ENCODE measurements around the gene HYAL4. TPM values are rescaled to one million over a fixed set of nuclear protein-coding genes. Genes with fewer than 3 reads are reported as not detected.

The HYAL4 gene
- total RNA-seq, 2 donors from 2014 or later = not detected

DNA sequence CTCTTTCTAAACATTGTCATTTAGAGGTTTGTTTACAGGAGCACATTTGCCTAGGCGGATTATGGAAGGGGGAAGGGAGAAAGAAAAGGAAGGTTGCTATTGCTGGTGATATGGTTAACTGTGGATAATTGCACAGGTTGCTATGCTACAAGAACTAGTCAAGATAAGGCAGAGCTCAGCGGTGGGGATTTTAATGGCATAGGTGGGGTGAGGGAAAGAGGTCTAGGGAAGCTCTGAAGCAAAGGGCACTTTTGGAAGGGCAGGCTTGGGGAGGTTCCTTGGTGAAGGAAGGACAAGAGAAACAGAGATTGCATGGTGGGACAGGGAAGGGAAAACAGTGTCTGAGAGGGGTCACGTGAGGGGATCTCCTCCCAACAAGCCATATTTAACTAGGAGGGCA, 19.5 kb downstream of the HYAL4 start:
- H3K4me1 ChIP-seq = peaks cover 13% of the 10 kb centered on the region
- TF ChIP-seq POLR2A (IDR thresholded peaks at IDR 0.05) = no peak
- TF ChIP-seq CTCF (IDR thresholded peaks at IDR 0.05) = no peak
- H3K9me3 ChIP-seq = no peaks in the 10 kb centered on the region
- H3K27ac ChIP-seq = no peak overlapping the region
- H3K36me3 ChIP-seq (replicated peaks in 1 of 2; ENCODE audit: insufficient read depth in 1 of 2, low read depth in 2 of 2) = no peaks in the 10 kb centered on the region
- no peak for DNase-seq
- intact Hi-C loops (cut with DNase I) = loop anchor here (10.0 kb wide), 2 partner anchors 70 to 190 kb away; no protein-coding TSS in a partner anchor
- WGBS, 2 donors = 54 to 55% methylated on average over 3 of the region's 3 CpGs
- no peaks in the 10 kb centered on the region for H3K27me3 ChIP-seq
- ATAC-seq = peak; percentile 42
- no peak overlapping the region for H3K4me3 ChIP-seq

DNA sequence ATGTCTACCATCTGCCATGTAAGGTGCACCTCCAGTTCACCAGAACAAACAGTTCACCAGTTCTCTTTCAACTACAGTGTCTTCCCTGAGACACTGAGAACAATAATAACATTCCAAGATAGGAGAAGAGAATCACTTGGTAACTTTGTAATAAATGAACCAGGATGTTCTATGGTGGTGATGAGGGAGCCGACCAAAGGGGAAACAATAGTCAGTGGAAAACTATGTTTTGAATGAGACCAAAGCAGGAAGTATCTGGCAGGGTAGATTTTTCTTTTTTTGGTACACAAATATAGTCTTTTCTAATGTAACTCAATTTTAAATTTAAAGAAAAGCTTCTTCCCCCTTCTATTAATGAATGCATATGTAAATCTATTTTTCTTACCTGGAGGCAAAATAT, 20.0 kb downstream of the HYAL4 start:
- WGBS, 2 donors = 85 to 95% methylated on average over 1 of the region's 1 CpG

GRCh38 chr7:123865517-123866117, 20.6 kb downstream of the HYAL4 start:
- intact Hi-C loops (cut with DNase I) = loop anchor here (10.0 kb wide), 2 partner anchors 71 to 191 kb away; no protein-coding TSS in a partner anchor
- 11 to 16% methylated on average over 3 of the region's 3 CpGs for WGBS, 2 donors

More for the DNA sequence above, 20.0 kb downstream of the HYAL4 start:
- H3K27me3 ChIP-seq = no peaks in the 10 kb centered on the region
- DNase-seq (no peak), ATAC-seq (no peak)
- H3K4me1 ChIP-seq = peaks cover 13% of the 10 kb centered on the region
- no peaks in the 10 kb centered on the region for H3K9me3 ChIP-seq
- TF ChIP-seq POLR2A (IDR thresholded peaks at IDR 0.05) = no peak
- no peak for TF ChIP-seq CTCF (IDR thresholded peaks at IDR 0.05)
- no peak overlapping the region for H3K27ac ChIP-seq
- intact Hi-C loops (cut with DNase I) = loop anchor here (10.0 kb wide), 2 partner anchors 70 to 190 kb away; no protein-coding TSS in a partner anchor
- no peaks in the 10 kb centered on the region for H3K36me3 ChIP-seq (replicated peaks in 1 of 2; ENCODE audit: insufficient read depth in 1 of 2, low read depth in 2 of 2)
- no peak overlapping the region for H3K4me3 ChIP-seq

DNA sequence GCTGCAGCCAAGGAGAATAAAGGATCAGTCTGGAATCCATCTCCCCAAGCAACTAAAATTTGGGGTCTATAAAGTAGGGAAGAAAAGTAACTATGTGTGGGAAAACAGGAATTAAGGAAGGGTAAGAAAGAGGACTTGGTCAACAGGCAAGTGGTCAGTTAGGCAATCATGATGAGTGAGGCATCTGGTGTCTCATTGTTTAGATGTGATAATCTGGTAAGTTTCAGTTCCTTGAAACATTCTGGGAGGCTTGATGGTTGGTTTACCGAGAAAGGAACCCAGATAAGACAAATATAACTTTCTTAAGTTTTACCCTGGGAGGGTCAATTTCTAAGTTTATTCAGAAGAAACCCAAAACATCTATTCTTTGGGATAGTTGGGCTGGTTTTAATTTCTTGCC, 22.3 kb downstream of the HYAL4 start:
- 56 to 67% methylated on average over 1 of the region's 1 CpG for WGBS, 2 donors
- ATAC-seq = no peak
- DNase-seq = no peak
- H3K4me1 ChIP-seq = peaks cover 13% of the 10 kb centered on the region
- no peak overlapping the region for H3K27ac ChIP-seq
- H3K9me3 ChIP-seq = no peaks in the 10 kb centered on the region
- H3K27me3 ChIP-seq = no peaks in the 10 kb centered on the region
- H3K4me3 ChIP-seq = no peak overlapping the region
- TF ChIP-seq POLR2A (IDR thresholded peaks at IDR 0.05) (no peak), CTCF (IDR thresholded peaks at IDR 0.05) (no peak)
- H3K36me3 ChIP-seq (replicated peaks in 1 of 2; ENCODE audit: insufficient read depth in 1 of 2, low read depth in 2 of 2) = no peaks in the 10 kb centered on the region
- intact Hi-C loops (cut with DNase I) = loop anchor here (10.0 kb wide), 2 partner anchors 72 to 192 kb away; no protein-coding TSS in a partner anchor

More at GRCh38 chr7:123865517-123866117, 20.6 kb downstream of the HYAL4 start:
- ATAC-seq (peak; percentile 95), DNase-seq (peak; percentile 64 to 79 (median 70))
- Histone ChIP-seq H3K9me3 (no peaks in the 10 kb centered on the region), H3K27ac (no peak overlapping the region), H3K4me1 (peaks cover 13% of the 10 kb centered on the region), H3K36me3 (replicated peaks in 1 of 2; ENCODE audit: insufficient read depth in 1 of 2, low read depth in 2 of 2) (no peaks in the 10 kb centered on the region), H3K4me3 (no peak overlapping the region), H3K27me3 (no peaks in the 10 kb centered on the region)
- TF ChIP-seq CTCF (IDR thresholded peaks at IDR 0.05) (peak; percentile 49 to 88 (median 75)), POLR2A (IDR thresholded peaks at IDR 0.05) (no peak)

Data from body of pancreas (tissue), 4 donors.